ENCODE data around the gene SETD2.
"Not testable (repeated sequence)": the region's sequence is repeated elsewhere in the genome, so short reads cannot be mapped to it uniquely, and the experiment has no call there.

SETD2 gene

DNA sequence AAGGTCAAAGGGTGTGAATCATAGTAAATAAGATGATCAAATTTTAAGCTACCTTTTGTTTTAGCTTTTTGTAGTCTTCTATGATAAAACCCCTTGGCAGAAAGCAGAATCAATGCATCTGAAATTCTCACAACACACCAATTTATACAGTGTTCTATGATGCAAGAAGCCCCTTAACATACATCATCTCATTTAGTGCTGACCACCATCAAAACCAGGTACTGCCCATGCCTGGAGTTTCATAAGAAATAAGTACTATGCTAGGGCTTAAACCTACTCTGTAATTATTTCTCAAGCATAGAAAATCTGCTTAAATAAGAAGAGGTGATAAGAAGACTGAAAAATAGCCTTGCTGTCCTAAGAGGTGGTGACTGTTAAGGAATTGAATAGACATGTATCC, 116.8 kb downstream of the SETD2 start:
- Histone ChIP-seq H3K4me3 (ENCODE audit: low read depth in 1 of 2, low read length in 2 of 2) (no peak overlapping the region), H3K9me3 (ENCODE audit: insufficient read depth, low read length, severe bottlenecking) (no peaks in the 10 kb centered on the region), H4K20me1 (ENCODE audit: insufficient read depth, low read length) (no peaks in the 10 kb centered on the region), H3K27ac (ENCODE audit: low read length) (no peak overlapping the region), H3K27me3 (ENCODE audit: insufficient read depth, low read length, poor library complexity) (no peaks in the 10 kb centered on the region), H3K4me1 (ENCODE audit: insufficient read depth, low read length) (no peaks in the 10 kb centered on the region), H2AFZ (ENCODE audit: low read depth, low read length) (no peak overlapping the region), H3K4me2 (ENCODE audit: insufficient read depth, low read length) (no peak overlapping the region), H3K9ac (ENCODE audit: low read depth, low read length) (no peak overlapping the region), H3K79me2 (ENCODE audit: insufficient read depth, low read length) (peaks cover 19% of the 10 kb centered on the region), H3K36me3 (ENCODE audit: insufficient read depth, low read length) (peaks cover 50% of the 10 kb centered on the region)
- DNase-seq (no peak), ATAC-seq (ENCODE audit: insufficient read depth, low read depth) (no peak)
- TF ChIP-seq EZH2 (IDR thresholded peaks at IDR 0.05; ENCODE audit: borderline replicate concordance, low read depth, low read length, severe bottlenecking): no peak
- TF ChIP-seq, protein P1, sequence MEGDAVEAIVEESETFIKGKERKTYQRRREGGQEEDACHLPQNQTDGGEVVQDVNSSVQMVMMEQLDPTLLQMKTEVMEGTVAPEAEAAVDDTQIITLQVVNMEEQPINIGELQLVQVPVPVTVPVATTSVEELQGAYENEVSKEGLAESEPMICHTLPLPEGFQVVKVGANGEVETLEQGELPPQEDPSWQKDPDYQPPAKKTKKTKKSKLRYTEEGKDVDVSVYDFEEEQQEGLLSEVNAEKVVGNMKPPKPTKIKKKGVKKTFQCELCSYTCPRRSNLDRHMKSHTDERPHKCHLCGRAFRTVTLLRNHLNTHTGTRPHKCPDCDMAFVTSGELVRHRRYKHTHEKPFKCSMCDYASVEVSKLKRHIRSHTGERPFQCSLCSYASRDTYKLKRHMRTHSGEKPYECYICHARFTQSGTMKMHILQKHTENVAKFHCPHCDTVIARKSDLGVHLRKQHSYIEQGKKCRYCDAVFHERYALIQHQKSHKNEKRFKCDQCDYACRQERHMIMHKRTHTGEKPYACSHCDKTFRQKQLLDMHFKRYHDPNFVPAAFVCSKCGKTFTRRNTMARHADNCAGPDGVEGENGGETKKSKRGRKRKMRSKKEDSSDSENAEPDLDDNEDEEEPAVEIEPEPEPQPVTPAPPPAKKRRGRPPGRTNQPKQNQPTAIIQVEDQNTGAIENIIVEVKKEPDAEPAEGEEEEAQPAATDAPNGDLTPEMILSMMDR (IDR thresholded peaks at IDR 0.05; ENCODE audit: borderline replicate concordance, extremely low read depth, low read length, poor library complexity, severe bottlenecking): no peak

DNA sequence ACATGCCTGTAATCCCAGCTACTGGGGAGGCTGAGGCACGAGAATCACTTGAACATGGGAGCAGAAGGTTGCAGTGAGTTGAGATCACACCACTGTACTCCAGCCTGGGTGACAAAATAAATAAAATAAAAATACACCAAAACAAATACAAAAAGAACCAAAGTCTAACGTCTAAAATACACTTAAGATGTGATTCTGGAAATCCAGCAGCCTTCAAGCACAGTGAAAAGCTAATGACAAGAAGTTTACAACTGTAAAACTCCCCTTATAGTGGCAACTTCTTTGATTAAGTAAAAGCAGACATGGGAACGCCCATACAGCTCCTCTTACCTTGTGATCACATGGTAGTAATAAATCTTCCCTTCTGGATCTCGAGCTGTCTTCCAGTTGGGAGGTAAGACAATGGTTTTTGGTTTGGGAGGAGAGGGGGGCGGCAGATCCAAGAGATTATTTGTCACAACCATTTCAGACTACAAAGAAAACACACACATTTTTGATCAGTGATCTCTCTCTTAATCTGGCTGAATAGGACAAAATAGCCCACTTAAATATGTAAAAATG, 121.6 kb downstream of the SETD2 start:
- Histone ChIP-seq H3K79me2 (ENCODE audit: insufficient read depth, low read length) (0 out of 2 replicates have a peak, but pooled peaks cover 4% of the 10 kb centered on the region), H3K4me3 (ENCODE audit: low read depth in 1 of 2, low read length in 2 of 2) (no peak overlapping the region), H3K4me2 (ENCODE audit: insufficient read depth, low read length) (no peak overlapping the region), H3K36me3 (ENCODE audit: insufficient read depth, low read length) (peaks cover 78% of the 10 kb centered on the region), H3K4me1 (ENCODE audit: insufficient read depth, low read length) (peaks cover 13% of the 10 kb centered on the region), H2AFZ (ENCODE audit: low read depth, low read length) (no peak overlapping the region), H3K27ac (ENCODE audit: low read length) (no peak overlapping the region), H3K27me3 (ENCODE audit: insufficient read depth, low read length, poor library complexity) (no peaks in the 10 kb centered on the region), H4K20me1 (ENCODE audit: insufficient read depth, low read length) (no peaks in the 10 kb centered on the region; the same call in 1 of the 2 replicates), H3K9me3 (ENCODE audit: insufficient read depth, low read length, severe bottlenecking) (no peaks in the 10 kb centered on the region), H3K9ac (ENCODE audit: low read depth, low read length) (no peak overlapping the region)
- no peak for ATAC-seq (ENCODE audit: insufficient read depth, low read depth)
- DNase-seq: no peak
- no peak for TF ChIP-seq EZH2 (IDR thresholded peaks at IDR 0.05; ENCODE audit: borderline replicate concordance, low read depth, low read length, severe bottlenecking)
- TF ChIP-seq, protein P1 (IDR thresholded peaks at IDR 0.05; ENCODE audit: borderline replicate concordance, extremely low read depth, low read length, poor library complexity, severe bottlenecking): no peak

DNA sequence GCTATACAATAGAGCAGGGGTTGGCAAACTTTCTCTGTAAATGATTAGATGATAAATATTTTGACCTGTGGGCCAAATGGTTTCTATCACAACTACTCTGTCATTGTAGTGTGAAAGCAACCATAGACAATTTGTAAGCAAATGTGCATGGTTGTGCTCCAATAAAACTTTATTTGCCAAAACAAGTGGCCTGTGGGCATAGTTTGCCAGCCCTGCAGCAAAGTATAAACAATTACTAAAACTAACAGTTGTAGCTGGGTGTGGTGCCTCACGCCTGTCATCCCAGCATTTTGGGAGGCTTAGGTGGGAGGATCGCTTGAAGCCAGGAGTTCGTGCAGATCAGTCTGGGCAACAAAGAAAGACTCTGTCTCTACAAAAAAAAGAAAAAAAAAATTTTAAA, 122.8 kb downstream of the SETD2 start:
- H3K36me3 ChIP-seq (ENCODE audit: insufficient read depth, low read length): peaks cover 75% of the 10 kb centered on the region
- DNase-seq (no peak), ATAC-seq (ENCODE audit: insufficient read depth, low read depth) (no peak)
- no peak overlapping the region for H3K4me3 ChIP-seq (ENCODE audit: low read depth in 1 of 2, low read length in 2 of 2)
- H3K9ac ChIP-seq (ENCODE audit: low read depth, low read length): no peak overlapping the region
- H3K4me1 ChIP-seq (ENCODE audit: insufficient read depth, low read length): peaks cover 13% of the 10 kb centered on the region
- H3K27me3 ChIP-seq (ENCODE audit: insufficient read depth, low read length, poor library complexity): no peaks in the 10 kb centered on the region
- TF ChIP-seq, protein P1 (IDR thresholded peaks at IDR 0.05; ENCODE audit: borderline replicate concordance, extremely low read depth, low read length, poor library complexity, severe bottlenecking): no peak
- no peak for TF ChIP-seq EZH2 (IDR thresholded peaks at IDR 0.05; ENCODE audit: borderline replicate concordance, low read depth, low read length, severe bottlenecking)
- no peaks in the 10 kb centered on the region; the same call in 1 of the 2 replicates for H4K20me1 ChIP-seq (ENCODE audit: insufficient read depth, low read length)
- no peak overlapping the region for H2AFZ ChIP-seq (ENCODE audit: low read depth, low read length)
- H3K79me2 ChIP-seq (ENCODE audit: insufficient read depth, low read length): no peaks in the 10 kb centered on the region
- no peak overlapping the region for H3K27ac ChIP-seq (ENCODE audit: low read length)
- H3K9me3 ChIP-seq (ENCODE audit: insufficient read depth, low read length, severe bottlenecking): no peaks in the 10 kb centered on the region
- H3K4me2 ChIP-seq (ENCODE audit: insufficient read depth, low read length): no peak overlapping the region

GRCh38 chr3:47037302-47037701, 126.6 kb downstream of the SETD2 start:
- not testable (repeated sequence) for DNase-seq

More at GRCh38 chr3:47037302-47037701, 126.6 kb downstream of the SETD2 start:
- not testable (repeated sequence) for H3K79me2 ChIP-seq (ENCODE audit: insufficient read depth, low read length); H3K4me3 ChIP-seq (ENCODE audit: low read depth in 1 of 2, low read length in 2 of 2); ATAC-seq (ENCODE audit: insufficient read depth, low read depth); H3K4me2 ChIP-seq (ENCODE audit: insufficient read depth, low read length); H3K9me3 ChIP-seq (ENCODE audit: insufficient read depth, low read length, severe bottlenecking); H2AFZ ChIP-seq (ENCODE audit: low read depth, low read length); H4K20me1 ChIP-seq (ENCODE audit: insufficient read depth, low read length); H3K27me3 ChIP-seq (ENCODE audit: insufficient read depth, low read length, poor library complexity); H3K9ac ChIP-seq (ENCODE audit: low read depth, low read length)
- H3K27ac ChIP-seq (ENCODE audit: low read length): peak overlapping the region; percentile 62
- peaks cover 13% of the 10 kb centered on the region for H3K4me1 ChIP-seq (ENCODE audit: insufficient read depth, low read length)
- H3K36me3 ChIP-seq (ENCODE audit: insufficient read depth, low read length): peaks cover 82% of the 10 kb centered on the region

Measured in DND-41 (cell line).